ENCODE measurements around the gene COQ8B.
A peak's percentile ranks its signal among the peaks of the same experiment; 100 is the strongest.

The COQ8B gene

DNA sequence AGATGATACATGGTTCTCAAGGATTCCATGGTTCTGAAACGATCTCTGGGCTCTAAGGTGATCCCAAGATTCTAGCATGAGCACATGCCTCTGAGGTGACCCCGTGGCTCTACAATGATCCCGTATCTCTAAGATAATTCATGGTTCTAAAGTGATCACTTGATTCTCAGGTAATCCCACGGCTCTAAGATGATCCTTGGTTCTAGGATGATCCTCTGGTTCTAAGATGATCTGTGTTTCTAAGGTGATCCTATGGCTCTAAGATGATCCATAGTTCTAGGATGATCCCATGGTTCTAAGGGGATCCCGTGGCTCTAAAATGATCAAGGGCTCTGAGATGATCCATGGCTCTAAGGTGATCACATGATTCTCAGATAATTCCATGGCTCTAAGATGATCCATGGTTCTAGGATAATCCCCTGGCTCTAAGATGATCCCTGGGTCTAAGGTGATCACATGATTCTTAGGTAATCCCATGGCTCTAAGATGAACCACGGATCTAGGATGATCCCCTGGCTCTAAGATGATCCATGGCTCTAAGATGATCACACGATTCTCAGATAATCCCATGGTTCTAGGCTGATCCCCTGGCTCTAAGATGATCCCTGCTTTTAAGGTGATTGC is 47.6 kb downstream of the COQ8B start:
- no peak for DNase-seq (ENCODE audit: low spot score)
- CTCF ChIA-PET, result no interaction called here
- POLR2A ChIA-PET (ENCODE audit: low non-redundant PET), result no interaction called here
- no peak overlapping the region for H3K27ac ChIP-seq
- TF ChIP-seq, protein P1, sequence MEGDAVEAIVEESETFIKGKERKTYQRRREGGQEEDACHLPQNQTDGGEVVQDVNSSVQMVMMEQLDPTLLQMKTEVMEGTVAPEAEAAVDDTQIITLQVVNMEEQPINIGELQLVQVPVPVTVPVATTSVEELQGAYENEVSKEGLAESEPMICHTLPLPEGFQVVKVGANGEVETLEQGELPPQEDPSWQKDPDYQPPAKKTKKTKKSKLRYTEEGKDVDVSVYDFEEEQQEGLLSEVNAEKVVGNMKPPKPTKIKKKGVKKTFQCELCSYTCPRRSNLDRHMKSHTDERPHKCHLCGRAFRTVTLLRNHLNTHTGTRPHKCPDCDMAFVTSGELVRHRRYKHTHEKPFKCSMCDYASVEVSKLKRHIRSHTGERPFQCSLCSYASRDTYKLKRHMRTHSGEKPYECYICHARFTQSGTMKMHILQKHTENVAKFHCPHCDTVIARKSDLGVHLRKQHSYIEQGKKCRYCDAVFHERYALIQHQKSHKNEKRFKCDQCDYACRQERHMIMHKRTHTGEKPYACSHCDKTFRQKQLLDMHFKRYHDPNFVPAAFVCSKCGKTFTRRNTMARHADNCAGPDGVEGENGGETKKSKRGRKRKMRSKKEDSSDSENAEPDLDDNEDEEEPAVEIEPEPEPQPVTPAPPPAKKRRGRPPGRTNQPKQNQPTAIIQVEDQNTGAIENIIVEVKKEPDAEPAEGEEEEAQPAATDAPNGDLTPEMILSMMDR (conservative IDR thresholded peaks at IDR 0.05; ENCODE audit: low read depth), result no peak

DNA sequence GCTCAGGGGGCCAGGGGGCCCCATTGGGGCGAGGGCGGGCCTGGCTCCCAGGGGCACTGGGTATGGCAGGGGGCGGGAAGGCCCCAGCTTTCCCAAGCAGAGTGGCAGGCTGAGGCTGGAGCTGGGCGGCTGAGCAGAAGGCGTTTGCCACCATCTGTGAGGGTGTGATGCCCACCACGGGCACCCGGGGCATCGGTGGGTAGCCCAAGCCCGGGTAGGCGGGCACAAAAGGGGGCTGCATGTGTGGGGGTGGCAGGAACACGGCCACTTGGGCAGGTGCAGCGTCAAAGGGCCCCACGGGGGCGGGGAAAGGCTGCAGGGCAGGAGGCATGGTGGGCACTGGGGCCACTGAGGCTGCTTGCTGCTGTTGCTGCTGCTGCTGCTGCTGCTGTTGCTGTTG is 49.1 kb downstream of the COQ8B start:
- POLR2A ChIA-PET (ENCODE audit: low non-redundant PET), result interaction anchor here (0.6 kb wide), 1 partner anchor 53 kb away, joined by 3 read pairs; no protein-coding TSS in a partner anchor
- CTCF ChIA-PET, result interaction anchor here (0.5 kb wide), 1 partner anchor 479 kb away, joined by 3 read pairs; no protein-coding TSS in a partner anchor

DNA sequence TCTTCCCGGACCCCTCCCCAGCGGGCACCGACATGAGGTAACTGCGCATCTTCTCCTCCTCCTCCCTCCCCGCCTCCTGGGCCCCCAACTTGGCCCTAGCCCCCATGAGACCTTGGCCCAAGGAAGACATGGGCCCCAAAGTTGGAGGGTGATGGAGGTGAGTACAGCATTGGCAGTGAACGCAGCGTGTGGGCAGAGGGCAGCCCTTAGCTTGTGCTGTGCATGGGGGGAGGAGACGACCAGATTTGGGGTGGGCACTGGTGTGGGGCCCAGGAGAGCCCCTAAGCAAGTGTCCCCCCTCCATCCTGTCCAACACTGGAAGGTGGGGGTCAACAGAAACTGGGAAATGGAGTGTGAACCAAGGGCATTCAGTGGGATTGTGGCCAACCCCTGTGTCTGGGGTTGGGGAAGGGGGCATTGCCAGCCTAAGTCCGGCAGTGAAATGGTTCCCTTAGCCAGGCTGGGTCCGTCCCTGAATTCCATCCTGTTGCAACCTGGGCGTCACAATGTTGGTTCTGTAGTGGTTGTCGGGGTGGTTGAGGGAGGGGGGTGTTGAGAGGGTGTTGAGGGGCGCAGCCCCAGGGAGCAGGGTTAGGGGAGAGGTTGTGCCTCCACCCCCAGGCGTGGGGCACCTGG is 49.8 kb downstream of the COQ8B start:
- POLR2A ChIA-PET (ENCODE audit: low non-redundant PET), result no interaction called here
- CTCF ChIA-PET, result no interaction called here
- TF ChIP-seq, protein P1 (conservative IDR thresholded peaks at IDR 0.05; ENCODE audit: low read depth), result no peak
- H3K27ac ChIP-seq, result peak overlapping the region; percentile 72
- DNase-seq (ENCODE audit: low spot score), result no peak

More for the DNA sequence above, 49.1 kb downstream of the COQ8B start:
- no peak for DNase-seq (ENCODE audit: low spot score)
- TF ChIP-seq, protein P1 (conservative IDR thresholded peaks at IDR 0.05; ENCODE audit: low read depth), result no peak
- H3K27ac ChIP-seq, result peak overlapping the region; percentile 72

DNA sequence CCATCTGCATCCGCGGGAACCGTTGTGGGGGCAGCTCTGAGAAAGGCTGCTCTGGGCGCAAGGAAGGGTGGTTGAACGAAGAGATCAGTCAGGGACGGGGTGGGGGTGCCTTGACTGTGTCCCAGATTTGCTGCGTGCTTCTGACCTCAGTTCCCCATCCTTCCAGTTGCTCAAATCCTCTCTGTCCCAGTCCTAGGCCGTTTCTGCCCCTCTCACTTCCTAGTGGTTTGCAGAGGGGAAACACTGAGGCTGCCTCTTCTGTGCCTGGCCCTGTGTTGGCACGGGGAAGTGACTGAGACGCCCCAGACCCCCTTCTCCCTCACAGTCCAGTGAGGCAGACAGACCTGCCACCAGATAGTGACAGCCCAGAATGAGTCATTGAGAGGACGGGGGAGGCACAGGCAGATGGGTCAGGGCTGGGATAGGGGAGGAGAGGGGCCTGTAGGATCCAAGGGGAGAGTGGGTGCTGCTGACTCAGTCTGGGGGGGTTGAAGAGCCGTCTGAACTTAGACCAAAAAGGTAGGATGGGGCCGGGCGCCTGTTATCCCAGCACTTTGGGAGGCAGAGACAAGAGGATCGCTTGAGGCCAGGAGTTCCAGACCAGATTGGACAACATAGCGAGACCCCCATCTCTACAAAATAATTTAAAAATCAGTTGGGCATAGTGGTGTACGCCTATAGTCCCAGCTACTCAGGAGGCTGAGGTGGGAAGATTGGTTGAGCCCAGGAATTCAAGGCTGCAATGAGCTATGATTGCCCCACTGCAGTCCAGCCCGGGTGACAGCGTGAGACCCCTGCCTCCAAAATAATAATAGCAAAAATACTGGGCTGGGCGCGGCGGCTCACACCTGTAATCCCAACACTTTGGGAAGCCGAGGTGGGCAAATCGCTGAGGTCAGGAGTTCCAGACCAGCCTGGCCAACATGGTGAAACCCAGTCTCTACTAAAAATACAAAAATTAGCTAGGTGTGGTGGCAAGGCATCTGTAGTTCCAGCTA is 52.7 kb downstream of the COQ8B start:
- POLR2A ChIA-PET (ENCODE audit: low non-redundant PET), result interaction anchor here (0.5 to 0.6 kb wide), 2 partner anchors 87 to 382 kb away, joined by 4 to 5 read pairs; partner anchors contain the start of genes ACTMAP and SNRPA
- CTCF ChIA-PET, result interaction anchor here (0.5 to 1.5 kb wide), 6 partner anchors 22 to 480 kb away, joined by 3 to 11 read pairs (median 3); no protein-coding TSS in a partner anchor
- no peak for DNase-seq (ENCODE audit: low spot score)
- TF ChIP-seq, protein P1 (conservative IDR thresholded peaks at IDR 0.05; ENCODE audit: low read depth), result no peak
- H3K27ac ChIP-seq, result peak overlapping the region; percentile 66

DNA sequence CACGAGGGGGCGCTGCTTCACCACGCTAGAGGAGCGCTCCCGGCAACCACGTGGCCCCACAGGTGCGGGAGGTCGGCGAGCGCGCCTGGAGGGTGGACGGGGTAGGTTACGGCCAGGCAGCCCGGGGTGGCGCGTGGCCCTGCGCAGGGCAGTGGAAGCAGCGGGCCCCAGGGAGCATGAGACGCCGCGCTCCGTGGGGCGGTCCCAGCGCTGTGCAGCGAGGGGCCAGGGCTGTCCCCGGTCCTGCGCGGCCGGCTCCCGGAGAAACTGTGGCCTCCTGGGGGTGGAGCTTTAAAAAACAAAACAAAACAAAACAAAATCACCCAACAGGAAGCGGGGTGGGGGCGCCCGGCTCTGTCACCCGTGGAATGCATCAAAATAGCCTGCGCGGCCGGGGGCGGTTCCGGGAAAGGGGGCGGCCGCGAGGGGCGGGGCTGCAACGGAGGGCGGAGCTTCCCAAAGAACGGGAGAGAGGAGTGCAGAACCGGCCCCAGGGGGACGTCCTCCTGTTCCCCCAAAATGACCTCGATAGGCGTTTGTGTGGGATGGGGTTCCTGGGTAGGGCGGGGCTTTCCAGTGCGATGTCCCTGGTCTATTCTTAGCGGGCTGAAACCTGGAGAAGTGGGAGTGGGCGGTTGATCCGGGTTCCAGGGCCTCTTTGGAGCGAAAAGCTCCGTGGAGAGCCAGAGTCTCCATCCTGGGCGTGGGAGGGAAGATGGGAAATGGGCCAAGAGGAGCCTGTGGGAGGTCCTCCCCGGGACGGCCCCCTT is 53.6 kb downstream of the COQ8B start:
- CTCF ChIA-PET, result interaction anchor here (0.5 to 1.5 kb wide), 7 partner anchors 23 to 481 kb away, joined by 3 to 11 read pairs (median 3); no protein-coding TSS in a partner anchor
- peak overlapping the region; percentile 66 for H3K27ac ChIP-seq
- TF ChIP-seq, protein P1 (conservative IDR thresholded peaks at IDR 0.05; ENCODE audit: low read depth), result peak; percentile 96
- peak; percentile 77 for DNase-seq (ENCODE audit: low spot score)
- POLR2A ChIA-PET (ENCODE audit: low non-redundant PET), result interaction anchor here (0.5 to 0.6 kb wide), 2 partner anchors 88 to 382 kb away, joined by 4 to 5 read pairs; partner anchors contain the start of genes ACTMAP and SNRPA

Measured in RWPE1 (cell line).